Measurements from ENCODE around the gene STK17A.

STK17A gene

DNA sequence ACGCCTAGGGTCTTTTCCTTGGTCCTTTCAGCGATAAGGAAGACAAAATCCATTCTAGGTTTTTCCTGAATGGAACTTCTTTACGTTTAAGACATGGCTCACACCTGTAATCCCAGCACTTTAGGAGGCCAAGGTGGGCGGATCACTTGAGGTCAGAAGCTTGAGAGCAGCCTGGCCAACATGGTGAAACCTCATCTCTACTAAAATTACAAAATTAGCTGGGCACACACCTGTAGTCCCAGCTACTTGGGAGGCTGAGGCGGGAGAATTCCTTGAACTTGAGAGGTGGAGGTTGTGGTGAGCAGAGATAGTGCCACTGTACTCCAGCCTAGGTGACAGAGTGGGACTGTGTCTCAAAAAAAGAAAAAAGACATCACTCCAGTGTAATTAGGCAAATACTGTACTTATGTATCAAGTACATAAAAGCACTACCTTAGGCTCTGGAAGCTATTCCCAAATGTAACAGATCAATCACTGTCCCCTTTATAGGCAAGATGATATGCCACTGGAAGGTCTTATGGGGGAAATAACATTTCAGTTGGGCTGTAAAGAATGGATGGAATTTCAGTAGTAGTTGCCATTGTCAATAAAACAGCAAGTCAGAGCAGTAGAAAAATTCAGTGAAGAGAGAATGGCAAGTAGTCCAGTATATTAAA, 5.7 kb downstream of the STK17A start:
- DNase-seq (ENCODE audit: insufficient read length, low spot score): no peak
- TF ChIP-seq, protein P1, sequence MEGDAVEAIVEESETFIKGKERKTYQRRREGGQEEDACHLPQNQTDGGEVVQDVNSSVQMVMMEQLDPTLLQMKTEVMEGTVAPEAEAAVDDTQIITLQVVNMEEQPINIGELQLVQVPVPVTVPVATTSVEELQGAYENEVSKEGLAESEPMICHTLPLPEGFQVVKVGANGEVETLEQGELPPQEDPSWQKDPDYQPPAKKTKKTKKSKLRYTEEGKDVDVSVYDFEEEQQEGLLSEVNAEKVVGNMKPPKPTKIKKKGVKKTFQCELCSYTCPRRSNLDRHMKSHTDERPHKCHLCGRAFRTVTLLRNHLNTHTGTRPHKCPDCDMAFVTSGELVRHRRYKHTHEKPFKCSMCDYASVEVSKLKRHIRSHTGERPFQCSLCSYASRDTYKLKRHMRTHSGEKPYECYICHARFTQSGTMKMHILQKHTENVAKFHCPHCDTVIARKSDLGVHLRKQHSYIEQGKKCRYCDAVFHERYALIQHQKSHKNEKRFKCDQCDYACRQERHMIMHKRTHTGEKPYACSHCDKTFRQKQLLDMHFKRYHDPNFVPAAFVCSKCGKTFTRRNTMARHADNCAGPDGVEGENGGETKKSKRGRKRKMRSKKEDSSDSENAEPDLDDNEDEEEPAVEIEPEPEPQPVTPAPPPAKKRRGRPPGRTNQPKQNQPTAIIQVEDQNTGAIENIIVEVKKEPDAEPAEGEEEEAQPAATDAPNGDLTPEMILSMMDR (IDR thresholded peaks at IDR 0.05; ENCODE audit: insufficient read depth, missing control alignments): no peak
- FAIRE-seq: no peak

DNA sequence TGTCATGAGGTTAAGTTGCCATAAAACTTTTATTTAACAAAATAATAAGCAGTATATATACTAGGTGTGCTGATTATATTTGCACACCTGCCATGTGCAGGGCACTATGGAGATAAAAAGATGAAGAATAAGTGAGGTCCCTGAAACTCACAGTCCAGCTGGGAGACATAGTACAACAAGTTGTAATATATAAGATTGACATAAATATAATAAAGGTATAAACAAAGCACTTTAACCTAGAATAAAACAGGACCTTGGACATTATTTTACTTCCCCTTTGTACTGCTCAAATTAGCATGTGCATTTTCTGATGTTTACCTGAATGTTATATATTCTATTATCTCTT, 6.2 kb downstream of the STK17A start:
- no peak for FAIRE-seq
- no peak for DNase-seq (ENCODE audit: insufficient read length, low spot score)
- TF ChIP-seq, protein P1 (IDR thresholded peaks at IDR 0.05; ENCODE audit: insufficient read depth, missing control alignments): no peak

DNA sequence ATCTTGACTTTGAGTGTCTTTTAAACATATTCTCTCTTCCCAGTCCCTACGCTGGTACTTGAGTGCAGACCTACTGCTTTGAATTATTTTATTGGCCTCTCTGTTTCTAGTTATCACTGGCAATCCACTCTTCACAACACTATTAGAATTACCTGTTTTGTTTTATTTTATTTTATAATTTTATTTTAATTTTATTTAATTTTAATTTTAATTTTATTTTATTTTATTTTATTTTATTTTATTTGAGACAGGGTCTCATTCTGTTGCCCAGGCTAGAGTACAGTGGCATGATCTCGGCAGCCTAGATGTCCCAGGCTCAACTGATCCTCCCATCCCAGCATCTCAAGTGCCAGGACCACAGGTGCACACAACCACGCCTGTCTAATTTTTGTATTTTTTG, 6.8 kb downstream of the STK17A start:
- FAIRE-seq: no peak
- DNase-seq (ENCODE audit: insufficient read length, low spot score): no peak

DNA sequence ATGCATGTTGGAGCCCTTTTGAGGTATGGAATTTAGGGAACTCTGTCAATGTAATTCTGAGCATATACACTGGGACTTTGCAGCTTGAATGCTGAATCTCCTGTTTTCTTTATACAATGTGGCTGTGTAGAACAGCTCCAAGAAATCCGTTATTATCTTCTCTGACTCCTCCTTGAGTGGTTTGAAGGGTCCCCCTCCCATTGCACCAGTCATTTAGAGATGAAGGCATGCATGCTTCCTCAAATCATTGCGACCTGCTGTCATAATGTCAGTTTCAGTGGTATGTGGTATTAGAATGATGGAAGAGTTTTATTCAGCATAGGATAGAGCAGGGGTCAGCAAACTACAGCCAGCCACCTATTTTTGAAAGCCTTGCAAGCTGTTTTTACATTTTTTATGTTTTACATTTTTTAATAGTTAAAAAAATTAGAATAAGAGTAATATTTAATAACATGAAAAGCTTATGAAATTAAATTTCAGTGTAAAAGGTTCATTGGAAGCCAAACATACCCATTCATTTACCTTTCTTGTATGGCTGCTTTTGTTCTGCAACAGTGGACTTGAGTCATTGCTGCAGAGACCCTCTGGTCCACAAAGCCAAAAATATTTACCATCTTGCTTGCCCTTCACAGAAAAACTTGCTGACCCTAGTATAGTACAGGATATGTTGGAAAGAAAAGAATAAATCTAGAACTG, 8.1 kb downstream of the STK17A start:
- FAIRE-seq: no peak
- TF ChIP-seq, protein P1 (IDR thresholded peaks at IDR 0.05; ENCODE audit: insufficient read depth, missing control alignments): no peak
- DNase-seq (ENCODE audit: insufficient read length, low spot score): no peak

More for the DNA sequence above, 6.8 kb downstream of the STK17A start:
- TF ChIP-seq, protein P1 (IDR thresholded peaks at IDR 0.05; ENCODE audit: insufficient read depth, missing control alignments): no peak

DNA sequence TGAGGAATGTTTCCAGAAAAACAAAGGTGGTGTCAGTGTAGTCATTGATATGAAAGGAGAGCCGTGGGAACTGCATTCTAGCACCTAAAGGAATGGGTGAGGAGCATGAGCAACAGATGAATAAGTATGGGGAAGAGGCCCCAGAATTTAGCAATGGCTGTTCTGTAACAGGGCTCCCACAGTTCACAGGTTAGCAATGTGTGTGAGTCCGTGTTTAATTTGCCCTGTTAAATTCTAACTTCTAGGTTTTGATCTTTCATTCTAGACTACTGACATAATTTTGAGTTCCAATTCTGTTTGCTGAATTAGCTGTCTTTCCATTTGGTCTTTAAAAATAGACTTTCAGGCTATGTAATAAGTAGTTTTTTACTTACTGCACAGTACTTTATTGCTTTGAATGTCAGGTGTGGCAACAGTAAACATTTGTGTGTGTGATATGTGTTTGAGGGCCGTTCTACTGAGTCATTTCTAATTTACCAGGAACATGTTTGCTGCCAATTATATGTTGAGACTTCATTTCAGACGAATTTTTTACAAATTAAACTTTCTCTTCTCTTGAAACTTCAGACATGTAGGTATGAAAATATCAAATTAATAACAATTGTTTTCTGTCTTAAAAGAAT, 8.8 kb downstream of the STK17A start:
- no peak for FAIRE-seq
- no peak for DNase-seq (ENCODE audit: insufficient read length, low spot score)
- TF ChIP-seq, protein P1 (IDR thresholded peaks at IDR 0.05; ENCODE audit: insufficient read depth, missing control alignments): no peak

DNA sequence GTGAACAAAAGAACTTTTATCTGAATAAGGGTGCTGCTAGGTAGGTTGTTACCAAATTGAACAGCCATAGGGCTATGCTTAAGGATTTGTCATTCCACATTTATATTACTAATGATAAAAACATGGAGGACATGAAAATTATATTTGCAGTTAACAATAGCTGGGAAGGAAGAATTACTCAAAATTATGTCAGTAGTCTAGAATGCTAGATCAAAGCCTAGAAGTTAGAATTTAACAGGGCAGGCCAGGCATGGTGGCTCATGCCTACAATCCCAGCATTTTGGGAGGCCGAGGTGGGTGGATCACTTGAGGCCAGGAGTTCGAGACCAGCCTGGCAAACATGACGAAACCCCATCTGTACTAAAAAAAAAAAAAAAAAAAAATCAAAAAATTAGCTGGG, 9.4 kb downstream of the STK17A start:
- TF ChIP-seq, protein P1 (IDR thresholded peaks at IDR 0.05; ENCODE audit: insufficient read depth, missing control alignments): no peak
- no peak for DNase-seq (ENCODE audit: insufficient read length, low spot score)
- no peak for FAIRE-seq

DNA sequence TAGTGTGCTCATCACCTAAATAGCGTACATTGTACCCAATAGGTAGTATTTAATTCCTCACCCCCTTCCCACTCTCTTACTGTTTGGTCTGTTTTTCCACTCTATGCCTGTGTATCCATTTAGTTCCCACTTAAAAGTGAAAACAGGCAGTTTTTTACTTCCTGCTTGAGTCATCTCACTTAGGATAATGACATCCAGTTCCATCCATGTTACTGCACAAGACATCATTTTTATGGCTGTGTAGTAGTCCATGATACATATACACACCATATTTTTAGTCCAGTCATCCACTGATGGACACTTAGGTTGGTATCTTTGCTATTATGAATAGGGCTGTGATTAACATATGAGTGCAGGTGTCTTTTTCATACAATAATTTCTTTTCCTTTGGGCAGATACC, 10.1 kb downstream of the STK17A start:
- DNase-seq (ENCODE audit: insufficient read length, low spot score): no peak
- TF ChIP-seq, protein P1 (IDR thresholded peaks at IDR 0.05; ENCODE audit: insufficient read depth, missing control alignments): no peak
- FAIRE-seq: no peak
